ENCODE results near the gene LRMDA.

GRCh38 chr10:75726522-75727483 lies 295.4 kb downstream of the LRMDA start:
- TF ChIP-seq POLR2A (IDR thresholded peaks at IDR 0.05) (no peak), POLR2AphosphoS5 (IDR thresholded peaks at IDR 0.05) (no peak), CTCF (IDR thresholded peaks at IDR 0.05) (no peak)
